ENCODE measurements around the gene DPH6. TPM values are rescaled to one million over a fixed set of nuclear protein-coding genes. Genes with fewer than 3 reads are reported as not detected.
"Not testable (repeated sequence)": the region's sequence is repeated elsewhere in the genome, so short reads cannot be mapped to it uniquely, and the experiment has no call there.

DPH6 gene
- polyA plus RNA-seq, 2 donors, result 6.8 to 10.7 TPM

GRCh38 chr15:35383506-35383905 is 162.5 kb downstream of the DPH6 start:
- H3K4me1 ChIP-seq (ENCODE audit: control insufficient read depth in 2 of 2, insufficient read depth in 2 of 2, low read length in 1 of 2), result no peaks in the 10 kb centered on the region
- H3K9me3 ChIP-seq (ENCODE audit: control insufficient read depth in 2 of 2, insufficient read depth in 1 of 2, low read depth in 1 of 2, low read length in 1 of 2), result no peaks in the 10 kb centered on the region
- 88 to 98% methylated on average over 2 of the region's 2 CpGs for WGBS, 2 donors
- no peak overlapping the region for H3K4me3 ChIP-seq (ENCODE audit: low read depth in 1 of 2, low read length in 2 of 2)
- H3K27me3 ChIP-seq (ENCODE audit: control insufficient read depth in 1 of 2, insufficient read depth in 2 of 2, low read length in 2 of 2), result no peaks in the 10 kb centered on the region
- H3K36me3 ChIP-seq (ENCODE audit: control insufficient read depth in 2 of 2, insufficient read depth in 2 of 2, low read length in 1 of 2), result no peaks in the 10 kb centered on the region
- no peak overlapping the region for H3K27ac ChIP-seq (ENCODE audit: low read depth in 2 of 2, low read length in 1 of 2)

- H3K4me1 ChIP-seq (ENCODE audit: control insufficient read depth in 2 of 2, insufficient read depth in 2 of 2, low read length in 1 of 2), result no peaks in the 10 kb centered on the region
- no peaks in the 10 kb centered on the region for H3K9me3 ChIP-seq (ENCODE audit: control insufficient read depth in 2 of 2, insufficient read depth in 1 of 2, low read depth in 1 of 2, low read length in 1 of 2)
- no peak overlapping the region for H3K27ac ChIP-seq (ENCODE audit: low read depth in 2 of 2, low read length in 1 of 2)
- WGBS, 2 donors, result 42 to 57% methylated on average over 3 of the region's 3 CpGs
- no peaks in the 10 kb centered on the region for H3K27me3 ChIP-seq (ENCODE audit: control insufficient read depth in 1 of 2, insufficient read depth in 2 of 2, low read length in 2 of 2)
- no peaks in the 10 kb centered on the region for H3K36me3 ChIP-seq (ENCODE audit: control insufficient read depth in 2 of 2, insufficient read depth in 2 of 2, low read length in 1 of 2)
- no peak overlapping the region for H3K4me3 ChIP-seq (ENCODE audit: low read depth in 1 of 2, low read length in 2 of 2)
Measured at GRCh38 chr15:35381328-35381727, 164.6 kb downstream of the DPH6 start.

GRCh38 chr15:35379972-35380371 is 166.0 kb downstream of the DPH6 start:
- Histone ChIP-seq H3K27ac (ENCODE audit: low read depth in 2 of 2, low read length in 1 of 2) (no peak overlapping the region), H3K36me3 (ENCODE audit: control insufficient read depth in 2 of 2, insufficient read depth in 2 of 2, low read length in 1 of 2) (no peaks in the 10 kb centered on the region), H3K27me3 (ENCODE audit: control insufficient read depth in 1 of 2, insufficient read depth in 2 of 2, low read length in 2 of 2) (no peaks in the 10 kb centered on the region), H3K4me1 (ENCODE audit: control insufficient read depth in 2 of 2, insufficient read depth in 2 of 2, low read length in 1 of 2) (no peaks in the 10 kb centered on the region), H3K4me3 (ENCODE audit: low read depth in 1 of 2, low read length in 2 of 2) (no peak overlapping the region), H3K9me3 (ENCODE audit: control insufficient read depth in 2 of 2, insufficient read depth in 1 of 2, low read depth in 1 of 2, low read length in 1 of 2) (no peaks in the 10 kb centered on the region)
- 63 to 74% methylated on average over 1 of the region's 1 CpG for WGBS, 2 donors

GRCh38 chr15:35378454-35378853 is 167.5 kb downstream of the DPH6 start:
- H3K4me3 ChIP-seq (ENCODE audit: low read depth in 1 of 2, low read length in 2 of 2); H3K4me1 ChIP-seq (ENCODE audit: control insufficient read depth in 2 of 2, insufficient read depth in 2 of 2, low read length in 1 of 2); H3K27me3 ChIP-seq (ENCODE audit: control insufficient read depth in 1 of 2, insufficient read depth in 2 of 2, low read length in 2 of 2); H3K36me3 ChIP-seq (ENCODE audit: control insufficient read depth in 2 of 2, insufficient read depth in 2 of 2, low read length in 1 of 2); H3K27ac ChIP-seq (ENCODE audit: low read depth in 2 of 2, low read length in 1 of 2); H3K9me3 ChIP-seq (ENCODE audit: control insufficient read depth in 2 of 2, insufficient read depth in 1 of 2, low read depth in 1 of 2, low read length in 1 of 2): not testable (repeated sequence)
- WGBS, 2 donors, result 94 to 100% methylated on average over 1 of the region's 1 CpG

GRCh38 chr15:35376707-35377106 is 169.3 kb downstream of the DPH6 start:
- Histone ChIP-seq H3K27ac (ENCODE audit: low read depth in 2 of 2, low read length in 1 of 2) (no peak overlapping the region), H3K4me3 (ENCODE audit: low read depth in 1 of 2, low read length in 2 of 2) (no peak overlapping the region), H3K36me3 (ENCODE audit: control insufficient read depth in 2 of 2, insufficient read depth in 2 of 2, low read length in 1 of 2) (no peaks in the 10 kb centered on the region)

GRCh38 chr15:35374661-35375060 is 171.3 kb downstream of the DPH6 start:
- Histone ChIP-seq H3K4me1 (ENCODE audit: control insufficient read depth in 2 of 2, insufficient read depth in 2 of 2, low read length in 1 of 2) (no peaks in the 10 kb centered on the region), H3K4me3 (ENCODE audit: low read depth in 1 of 2, low read length in 2 of 2) (no peak overlapping the region), H3K27ac (ENCODE audit: low read depth in 2 of 2, low read length in 1 of 2) (no peak overlapping the region), H3K36me3 (ENCODE audit: control insufficient read depth in 2 of 2, insufficient read depth in 2 of 2, low read length in 1 of 2) (no peaks in the 10 kb centered on the region), H3K9me3 (ENCODE audit: control insufficient read depth in 2 of 2, insufficient read depth in 1 of 2, low read depth in 1 of 2, low read length in 1 of 2) (no peaks in the 10 kb centered on the region), H3K27me3 (ENCODE audit: control insufficient read depth in 1 of 2, insufficient read depth in 2 of 2, low read length in 2 of 2) (no peaks in the 10 kb centered on the region)

More at GRCh38 chr15:35376707-35377106, 169.3 kb downstream of the DPH6 start:
- Histone ChIP-seq H3K27me3 (ENCODE audit: control insufficient read depth in 1 of 2, insufficient read depth in 2 of 2, low read length in 2 of 2) (no peaks in the 10 kb centered on the region), H3K9me3 (ENCODE audit: control insufficient read depth in 2 of 2, insufficient read depth in 1 of 2, low read depth in 1 of 2, low read length in 1 of 2) (no peaks in the 10 kb centered on the region), H3K4me1 (ENCODE audit: control insufficient read depth in 2 of 2, insufficient read depth in 2 of 2, low read length in 1 of 2) (no peaks in the 10 kb centered on the region)

GRCh38 chr15:35362195-35362829 is 183.7 kb downstream of the DPH6 start:
- peaks cover 11 to 13% of the 10 kb centered on the region in 2 donors for H3K9me3 ChIP-seq (ENCODE audit: control insufficient read depth in 2 of 2, insufficient read depth in 1 of 2, low read depth in 1 of 2, low read length in 1 of 2)
- no peaks in the 10 kb centered on the region for H3K27me3 ChIP-seq (ENCODE audit: control insufficient read depth in 1 of 2, insufficient read depth in 2 of 2, low read length in 2 of 2)
- H3K4me3 ChIP-seq (ENCODE audit: low read depth in 1 of 2, low read length in 2 of 2), result no peak overlapping the region
- no peak overlapping the region for H3K27ac ChIP-seq (ENCODE audit: low read depth in 2 of 2, low read length in 1 of 2)
- H3K4me1 ChIP-seq (ENCODE audit: control insufficient read depth in 2 of 2, insufficient read depth in 2 of 2, low read length in 1 of 2), result no peaks in the 10 kb centered on the region
- no peaks in the 10 kb centered on the region for H3K36me3 ChIP-seq (ENCODE audit: control insufficient read depth in 2 of 2, insufficient read depth in 2 of 2, low read length in 1 of 2)

- no peak overlapping the region for H3K4me3 ChIP-seq (ENCODE audit: low read depth in 1 of 2, low read length in 2 of 2)
- H3K36me3 ChIP-seq (ENCODE audit: control insufficient read depth in 2 of 2, insufficient read depth in 2 of 2, low read length in 1 of 2), result no peaks in the 10 kb centered on the region
- H3K9me3 ChIP-seq (ENCODE audit: control insufficient read depth in 2 of 2, insufficient read depth in 1 of 2, low read depth in 1 of 2, low read length in 1 of 2), result peaks cover 14 to 18% of the 10 kb centered on the region in 2 donors
- H3K27me3 ChIP-seq (ENCODE audit: control insufficient read depth in 1 of 2, insufficient read depth in 2 of 2, low read length in 2 of 2), result no peaks in the 10 kb centered on the region
- 90 to 96% methylated on average over 5 of the region's 5 CpGs for WGBS, 2 donors
- no peaks in the 10 kb centered on the region for H3K4me1 ChIP-seq (ENCODE audit: control insufficient read depth in 2 of 2, insufficient read depth in 2 of 2, low read length in 1 of 2)
- no peak overlapping the region for H3K27ac ChIP-seq (ENCODE audit: low read depth in 2 of 2, low read length in 1 of 2)
Measured at GRCh38 chr15:35358824-35359223, 187.1 kb downstream of the DPH6 start.

GRCh38 chr15:35351059-35351458 is 194.9 kb downstream of the DPH6 start:
- H3K4me3 ChIP-seq (ENCODE audit: low read depth in 1 of 2, low read length in 2 of 2), result no peak overlapping the region
- H3K27me3 ChIP-seq (ENCODE audit: control insufficient read depth in 1 of 2, insufficient read depth in 2 of 2, low read length in 2 of 2), result no peaks in the 10 kb centered on the region
- no peaks in the 10 kb centered on the region for H3K4me1 ChIP-seq (ENCODE audit: control insufficient read depth in 2 of 2, insufficient read depth in 2 of 2, low read length in 1 of 2)
- no peak overlapping the region for H3K27ac ChIP-seq (ENCODE audit: low read depth in 2 of 2, low read length in 1 of 2)
- H3K36me3 ChIP-seq (ENCODE audit: control insufficient read depth in 2 of 2, insufficient read depth in 2 of 2, low read length in 1 of 2), result no peaks in the 10 kb centered on the region
- H3K9me3 ChIP-seq (ENCODE audit: control insufficient read depth in 2 of 2, insufficient read depth in 1 of 2, low read depth in 1 of 2, low read length in 1 of 2), result no peaks in the 10 kb centered on the region

GRCh38 chr15:35349916-35350315 is 196.0 kb downstream of the DPH6 start:
- Histone ChIP-seq H3K9me3 (ENCODE audit: control insufficient read depth in 2 of 2, insufficient read depth in 1 of 2, low read depth in 1 of 2, low read length in 1 of 2) (no peaks in the 10 kb centered on the region), H3K4me3 (ENCODE audit: low read depth in 1 of 2, low read length in 2 of 2) (no peak overlapping the region), H3K4me1 (ENCODE audit: control insufficient read depth in 2 of 2, insufficient read depth in 2 of 2, low read length in 1 of 2) (no peaks in the 10 kb centered on the region), H3K27me3 (ENCODE audit: control insufficient read depth in 1 of 2, insufficient read depth in 2 of 2, low read length in 2 of 2) (no peaks in the 10 kb centered on the region), H3K27ac (ENCODE audit: low read depth in 2 of 2, low read length in 1 of 2) (no peak overlapping the region), H3K36me3 (ENCODE audit: control insufficient read depth in 2 of 2, insufficient read depth in 2 of 2, low read length in 1 of 2) (no peaks in the 10 kb centered on the region)
- WGBS, 2 donors, result 71 to 73% methylated on average over 3 of the region's 3 CpGs
